Mucosa of rectum (tissue), 2 donors: Measurements from ENCODE around the gene DPF3.

ENCODE experiments used
- H3K27ac ChIP-seq, 2 donors: one replicate each; pipeline ENCODE4 v1.7.0; 2013; ENCODE audit warnings: inconsistent platforms in 2 of 2, low read depth in 2 of 2, low read length in 2 of 2
- H3K27me3 ChIP-seq, 2 donors: one replicate each; pipeline ENCODE4 v1.7.0; 2013; ENCODE audit warnings: low read length in 2 of 2; ENCODE audit not compliant: control insufficient read depth in 2 of 2, insufficient read depth in 2 of 2
- H3K36me3 ChIP-seq, 2 donors: one replicate each; pipeline ENCODE4 v1.7.0; 2013; ENCODE audit warnings: low read length in 2 of 2; ENCODE audit not compliant: control insufficient read depth in 2 of 2, insufficient read depth in 2 of 2
- H3K4me1 ChIP-seq, 2 donors: one replicate each; pipeline ENCODE4 v1.7.0; 2013; ENCODE audit warnings: low read length in 2 of 2, mild to moderate bottlenecking in 1 of 2; ENCODE audit not compliant: control insufficient read depth in 2 of 2, insufficient read depth in 2 of 2
- H3K4me3 ChIP-seq, 2 donors: one replicate each; pipeline ENCODE4 v1.7.0; 2013; ENCODE audit warnings: low read length in 2 of 2
- H3K9ac ChIP-seq, 2 donors: one replicate each; pipeline ENCODE4 v1.7.0; 2013; ENCODE audit warnings: low read length in 2 of 2, low read depth in 1 of 2, mild to moderate bottlenecking in 1 of 2
- H3K9me3 ChIP-seq, 2 donors: one replicate each; pipeline ENCODE4 v1.7.0; 2013; ENCODE audit warnings: low read length in 2 of 2; ENCODE audit not compliant: control insufficient read depth in 2 of 2
- donor health status: healthy.
- donor health status: Normal muscosa, but diverticular disease.

The DPF3 gene

DNA sequence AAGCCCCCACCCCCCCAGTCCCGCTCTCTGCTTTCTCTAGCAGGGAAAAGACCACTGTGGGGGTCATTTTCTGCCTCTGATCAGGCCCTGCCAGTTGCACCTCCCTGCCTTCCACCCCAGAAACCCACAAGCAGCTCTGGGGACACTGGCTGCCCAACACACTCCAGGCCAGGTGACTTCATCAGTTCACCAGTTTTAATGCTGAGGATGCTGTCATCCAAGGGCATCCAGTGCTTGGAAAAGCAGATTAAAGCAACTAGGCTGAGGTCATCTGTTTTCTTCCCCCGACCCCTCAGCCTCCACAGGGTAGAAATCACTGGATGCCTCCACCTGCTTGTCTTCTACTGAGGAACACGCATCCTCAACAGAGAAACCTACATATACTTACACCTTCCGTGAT is 282.4 kb downstream of the DPF3 start:
- Histone ChIP-seq H3K9me3 (no peaks in the 10 kb centered on the region), H3K4me1 (no peaks in the 10 kb centered on the region), H3K27me3 (no peaks in the 10 kb centered on the region), H3K27ac (no peak overlapping the region), H3K36me3 (no peaks in the 10 kb centered on the region), H3K4me3 (no peak overlapping the region), H3K9ac (no peak overlapping the region)

DNA sequence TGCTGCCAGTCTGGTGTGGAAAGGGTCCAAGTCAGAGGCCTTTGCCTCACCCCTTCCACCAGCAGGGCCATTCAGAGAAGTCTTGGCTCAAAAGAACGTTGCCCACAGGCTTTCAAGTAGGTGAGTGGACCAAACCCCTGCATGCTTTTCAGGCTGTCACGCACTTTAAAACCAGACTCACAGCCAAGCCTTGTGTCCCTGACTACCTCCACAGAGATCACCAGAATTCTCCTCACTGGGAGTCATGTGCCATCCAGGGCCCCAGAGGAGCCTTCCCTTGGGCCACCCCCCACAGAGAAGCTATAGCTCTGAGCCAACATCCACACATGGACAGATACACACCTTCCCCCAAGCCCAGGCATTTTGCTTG is 283.1 kb downstream of the DPF3 start:
- Histone ChIP-seq H3K36me3 (no peaks in the 10 kb centered on the region), H3K4me1 (no peaks in the 10 kb centered on the region), H3K4me3 (no peak overlapping the region), H3K27me3 (no peaks in the 10 kb centered on the region), H3K9ac (no peak overlapping the region), H3K9me3 (no peaks in the 10 kb centered on the region), H3K27ac (no peak overlapping the region)

DNA sequence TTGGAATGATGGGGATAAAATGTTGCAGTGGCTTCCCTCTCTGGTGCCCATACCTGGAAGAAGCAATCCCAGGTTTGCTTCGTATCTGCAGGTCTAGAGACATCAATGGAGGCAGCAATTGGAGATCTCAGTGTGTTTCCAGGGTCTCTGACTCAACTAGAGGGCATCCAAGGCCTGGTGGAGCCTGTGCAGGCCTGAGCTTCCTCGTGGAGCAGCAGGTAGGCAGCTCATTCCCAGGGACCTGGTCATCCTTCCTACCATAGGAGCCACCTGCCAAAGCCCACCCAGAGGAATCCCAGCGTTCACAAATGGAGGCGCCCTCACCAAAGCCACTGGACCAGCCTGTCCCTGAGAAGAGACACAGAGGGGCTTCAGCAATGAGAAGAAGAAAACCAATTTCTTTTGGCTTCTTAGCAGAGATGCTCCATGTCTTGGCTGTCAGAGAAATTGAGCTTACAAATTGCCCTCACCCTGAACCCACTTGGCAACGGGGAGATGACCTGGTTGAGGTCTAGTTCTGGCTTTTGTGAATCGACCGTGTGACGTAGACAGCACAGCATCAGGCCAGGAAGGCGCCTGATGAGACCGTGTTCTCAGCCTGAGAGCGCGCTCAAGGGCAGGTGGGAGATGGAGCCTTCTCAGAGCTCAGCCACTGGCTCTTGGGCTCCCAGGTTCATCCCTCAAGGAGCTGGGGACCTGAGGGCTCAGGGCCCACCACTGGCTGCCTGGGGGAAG is 283.6 kb downstream of the DPF3 start:
- Histone ChIP-seq H3K9ac (no peak overlapping the region), H3K4me1 (no peaks in the 10 kb centered on the region), H3K9me3 (no peaks in the 10 kb centered on the region), H3K4me3 (no peak overlapping the region), H3K27me3 (no peaks in the 10 kb centered on the region), H3K27ac (no peak overlapping the region), H3K36me3 (no peaks in the 10 kb centered on the region)

DNA sequence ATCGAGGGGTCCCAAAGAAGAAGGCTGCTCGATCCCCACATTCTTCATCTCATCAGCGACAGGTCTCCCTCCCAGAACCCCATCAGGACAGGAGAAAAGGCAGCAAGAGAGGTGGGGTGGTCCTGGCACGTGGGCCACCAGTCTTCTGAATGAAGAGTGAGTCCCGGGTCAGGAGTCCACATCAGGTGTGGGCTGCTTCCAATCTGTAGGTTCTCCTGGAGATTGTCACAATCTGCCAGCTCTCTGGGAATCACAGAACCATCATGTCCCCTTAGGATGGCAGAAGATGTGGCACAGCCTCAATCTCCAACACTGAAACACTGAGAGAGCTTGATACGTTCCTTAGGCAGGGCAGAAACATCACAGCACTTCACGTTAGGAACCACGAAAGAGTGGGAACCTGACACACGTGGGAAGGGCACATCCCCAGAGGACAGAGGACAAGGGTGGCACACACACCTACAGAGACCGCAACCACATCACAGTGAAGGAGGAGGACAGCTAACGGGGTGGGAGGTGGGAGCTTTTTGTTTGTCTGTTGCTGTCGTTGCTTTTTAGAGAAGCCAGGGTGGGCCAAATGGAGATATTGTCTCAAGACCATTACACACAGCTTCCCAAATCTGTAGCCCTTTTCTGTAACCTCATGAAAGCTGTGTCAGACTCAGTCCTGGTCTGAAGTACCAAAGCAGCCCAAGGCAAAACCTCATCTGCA is 284.5 kb downstream of the DPF3 start:
- H3K36me3 ChIP-seq = no peaks in the 10 kb centered on the region
- H3K4me3 ChIP-seq = no peak overlapping the region
- no peaks in the 10 kb centered on the region for H3K4me1 ChIP-seq
- no peaks in the 10 kb centered on the region for H3K27me3 ChIP-seq
- no peak overlapping the region for H3K9ac ChIP-seq
- no peak overlapping the region for H3K27ac ChIP-seq
- H3K9me3 ChIP-seq = no peaks in the 10 kb centered on the region

DNA sequence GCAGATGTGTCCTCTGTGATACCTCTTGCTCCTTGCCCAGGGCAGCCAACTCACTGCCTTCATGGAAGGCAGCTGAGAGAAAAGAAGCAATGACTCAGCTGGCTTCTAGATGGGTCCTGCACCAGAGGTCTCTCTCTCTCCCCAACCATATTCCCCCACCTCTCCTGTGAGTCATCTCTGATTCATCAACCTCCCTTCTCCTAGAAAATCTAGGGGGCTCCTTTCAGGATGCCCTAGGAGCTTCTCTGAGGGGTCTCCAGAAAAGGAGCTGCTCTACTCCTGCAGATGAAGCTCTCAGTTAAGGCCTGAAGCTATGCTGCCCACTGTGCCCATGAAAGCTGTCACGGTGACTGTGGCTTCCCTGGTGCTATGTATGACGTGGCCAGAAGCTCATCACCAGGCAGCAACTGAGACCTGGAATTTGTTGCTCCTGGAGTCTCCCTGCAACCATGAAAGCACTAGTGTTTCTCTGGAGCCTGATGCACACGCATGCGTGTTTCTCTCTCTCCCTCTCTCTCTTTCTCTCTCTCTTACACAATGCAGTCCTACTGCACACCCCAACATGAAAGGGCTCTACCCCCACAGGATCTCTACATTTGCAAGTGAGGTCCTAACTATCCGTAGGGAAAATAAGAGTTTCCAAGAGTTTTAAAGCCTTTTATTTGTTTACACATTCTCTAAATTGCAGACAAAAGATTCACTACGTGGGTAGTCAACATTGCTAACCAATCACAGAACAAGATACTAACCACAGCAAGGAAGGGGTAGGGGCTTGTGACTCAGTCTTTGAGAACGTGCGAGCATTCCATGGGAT is 285.3 kb downstream of the DPF3 start:
- Histone ChIP-seq H3K36me3 (no peaks in the 10 kb centered on the region), H3K4me3 (no peak overlapping the region), H3K27ac (no peak overlapping the region), H3K9ac (no peak overlapping the region), H3K27me3 (no peaks in the 10 kb centered on the region), H3K4me1 (no peaks in the 10 kb centered on the region), H3K9me3 (no peaks in the 10 kb centered on the region)

DNA sequence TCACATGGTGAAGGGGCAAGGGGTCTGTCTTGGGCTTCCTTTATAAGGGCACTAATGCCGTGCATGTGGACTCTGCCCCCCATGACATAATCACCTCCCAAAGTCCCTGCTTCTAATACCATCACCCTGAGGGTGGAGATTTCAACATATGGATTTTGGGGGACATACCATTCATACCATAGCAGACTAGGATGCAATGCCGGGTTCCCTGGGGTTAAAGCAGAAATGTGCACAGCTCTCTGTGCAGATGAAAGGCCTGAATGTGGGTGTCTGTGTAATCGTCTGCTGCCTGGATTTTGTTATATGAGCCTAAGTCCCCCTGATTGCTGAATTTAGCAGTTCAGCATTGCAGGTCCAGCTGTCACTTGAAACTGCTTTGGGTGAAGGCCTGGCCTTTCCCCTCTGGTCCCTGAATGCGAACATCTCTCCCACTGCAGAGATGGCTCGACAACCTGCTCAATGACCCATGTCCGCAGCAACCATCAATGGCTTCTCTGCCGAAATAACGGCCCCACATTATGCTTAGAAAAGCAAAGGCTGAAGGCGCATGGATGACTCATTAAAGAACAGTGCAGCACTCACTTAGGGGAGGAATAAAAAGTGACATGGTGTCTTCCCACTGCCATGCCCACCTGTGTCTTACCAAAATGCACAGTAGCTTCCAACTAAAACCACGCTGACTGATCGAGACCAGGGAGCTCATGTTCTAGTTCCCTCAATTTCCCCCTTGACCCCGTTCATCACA is 286.3 kb downstream of the DPF3 start:
- no peaks in the 10 kb centered on the region for H3K4me1 ChIP-seq
- no peak overlapping the region for H3K27ac ChIP-seq
- no peaks in the 10 kb centered on the region for H3K36me3 ChIP-seq
- no peaks in the 10 kb centered on the region for H3K9me3 ChIP-seq
- H3K27me3 ChIP-seq = no peaks in the 10 kb centered on the region
- no peak overlapping the region for H3K4me3 ChIP-seq
- H3K9ac ChIP-seq = no peak overlapping the region

DNA sequence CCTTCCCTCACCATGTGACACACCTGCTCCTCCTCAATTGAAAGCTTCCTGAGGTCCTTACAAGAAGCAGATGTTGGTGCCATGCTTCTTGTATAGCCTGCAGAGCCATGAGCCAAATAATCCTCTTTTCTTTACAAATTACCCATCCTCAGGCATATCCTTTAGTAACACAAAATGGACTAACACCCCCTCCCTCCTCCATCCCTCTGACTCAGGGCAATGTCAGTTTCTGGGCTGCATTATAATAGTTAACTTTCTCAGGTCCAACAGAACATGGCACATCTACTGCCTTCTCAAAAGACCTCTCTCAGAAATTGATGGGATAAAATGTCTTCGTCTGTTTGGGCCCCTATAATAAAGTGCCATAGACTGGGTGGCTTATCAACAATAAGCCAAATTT is 287.0 kb downstream of the DPF3 start:
- Histone ChIP-seq H3K27ac (no peak overlapping the region), H3K9ac (no peak overlapping the region), H3K4me3 (no peak overlapping the region), H3K9me3 (no peaks in the 10 kb centered on the region), H3K27me3 (no peaks in the 10 kb centered on the region), H3K36me3 (no peaks in the 10 kb centered on the region), H3K4me1 (no peaks in the 10 kb centered on the region)

DNA sequence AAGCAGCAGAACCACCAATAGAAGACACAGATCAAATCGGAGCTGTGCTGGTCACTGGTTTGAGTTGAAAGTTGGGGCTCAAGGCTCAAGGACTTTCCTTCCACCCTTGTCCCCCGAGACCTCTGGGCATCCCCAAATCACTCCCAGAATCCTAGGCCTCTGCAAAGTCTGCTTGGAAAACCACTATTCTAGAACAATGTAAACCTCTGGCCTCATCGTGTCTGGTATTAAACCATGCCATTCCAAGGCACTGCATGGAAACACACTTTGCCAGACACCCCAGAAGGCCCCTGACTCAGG is 288.0 kb downstream of the DPF3 start:
- H3K27ac ChIP-seq = no peak overlapping the region
- no peak overlapping the region for H3K4me3 ChIP-seq
- no peaks in the 10 kb centered on the region for H3K9me3 ChIP-seq
- H3K4me1 ChIP-seq = no peaks in the 10 kb centered on the region
- H3K27me3 ChIP-seq = no peaks in the 10 kb centered on the region
- no peaks in the 10 kb centered on the region for H3K36me3 ChIP-seq
- H3K9ac ChIP-seq = no peak overlapping the region

DNA sequence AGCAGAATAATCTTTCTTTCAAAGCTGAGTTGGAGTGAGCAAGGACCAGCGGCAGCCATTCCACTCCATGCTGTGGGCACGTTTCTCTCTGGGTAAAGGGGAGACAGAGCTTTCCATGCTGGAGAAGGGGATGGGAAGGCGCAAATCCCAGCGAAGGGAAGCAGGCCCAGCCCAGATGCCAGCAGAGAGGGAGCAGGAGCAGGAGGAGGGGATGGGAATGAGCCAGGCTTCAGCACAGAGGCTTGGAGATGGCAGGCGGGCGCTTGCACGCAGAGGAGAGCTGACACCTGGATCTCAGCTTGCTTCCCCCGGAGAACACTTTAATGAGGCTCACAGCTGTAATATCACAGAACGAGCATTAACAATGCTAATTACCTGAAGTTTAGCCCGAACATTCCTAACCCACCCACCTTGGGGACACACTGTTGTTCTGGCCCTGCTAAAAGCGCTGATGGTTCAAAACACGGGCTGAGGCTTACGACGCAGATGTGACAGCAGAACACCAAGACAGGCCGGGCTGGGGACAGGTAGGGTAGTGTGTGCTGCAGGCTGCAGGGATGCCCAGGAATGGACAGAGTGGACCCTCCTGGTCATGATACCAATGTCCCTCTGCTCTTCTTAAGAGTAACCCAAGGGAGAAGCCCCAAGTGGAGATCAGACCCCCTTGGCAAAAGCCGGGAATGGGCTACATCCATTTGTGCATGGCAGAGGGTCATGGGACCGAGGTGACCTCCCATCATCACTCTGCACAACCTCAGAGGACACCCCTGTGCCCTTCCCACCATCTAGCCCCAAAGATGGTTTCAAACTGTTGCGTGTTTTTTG is 288.6 kb downstream of the DPF3 start:
- no peak overlapping the region for H3K9ac ChIP-seq
- H3K4me1 ChIP-seq = no peaks in the 10 kb centered on the region
- H3K27me3 ChIP-seq = no peaks in the 10 kb centered on the region
- H3K27ac ChIP-seq = no peak overlapping the region
- no peaks in the 10 kb centered on the region for H3K9me3 ChIP-seq
- no peak overlapping the region for H3K4me3 ChIP-seq
- H3K36me3 ChIP-seq = no peaks in the 10 kb centered on the region
